Testis (tissue), 3 donors: ENCODE data around the gene HOXA3. TPM values are rescaled to one million over a fixed set of nuclear protein-coding genes. Genes with fewer than 3 reads are reported as not detected.

Source experiments
- DNase-seq: peaks from one replicate; pipeline ENCODE4 v3.0.0-alpha.2; 2019
- H3K27ac ChIP-seq, 2 donors: fragments of 200-600 bp; sonication (generic); one replicate each; pipeline ENCODE4 v1.5.1; 2019
- H3K27me3 ChIP-seq: fragments of 200-600 bp; sonication (generic); one replicate; pipeline ENCODE4 v1.5.1; 2019
- H3K36me3 ChIP-seq: fragments of 200-600 bp; sonication (generic); one replicate; pipeline ENCODE4 v1.5.1; 2017; ENCODE audit warnings: low read depth; ENCODE audit errors: missing control alignments
- H3K4me1 ChIP-seq: fragments of 200-600 bp; sonication (generic); one replicate; pipeline ENCODE4 v1.5.1; 2019
- H3K4me3 ChIP-seq, 2 donors: fragments of 200-600 bp; sonication (generic); one replicate each; pipeline ENCODE4 v1.5.1; 2017 to 2019
- H3K9me3 ChIP-seq: fragments of 200-600 bp; sonication (generic); one replicate; pipeline ENCODE4 v1.5.1; 2017
- POLR2A ChIP-seq: fragments of 450-650 bp; IDR thresholded peaks from one replicate; pipeline ENCODE4 v1.6.1; 2017; ENCODE audit warnings: antibody characterized with exemption, mild to moderate bottlenecking, moderate library complexity
- WGBS, 2 donors: methylation state at CpG; one replicate each; pipeline ENCODE4 v1.1.5; 2018; 5-methylcytosine and 5-hydroxymethylcytosine counted together
- intact Hi-C: fragments of 100-400 bp; cut with DNase I; formaldehyde crosslinking; loops from one replicate; pipeline ENCODE4 v1.15.1; 2023; ENCODE audit warnings: low total_unique reads
- polyA plus RNA-seq: library from polyadenylated mRNA; stranded (reverse); fragments of 350-450 nt; fragmentation: Illumina TruSeq; extraction: RNeasy Lipid Tissue Mini Kit (QIAGEN cat#74804); gene quantifications from one replicate; pipeline ENCODE4 v1.2.3, GENCODE V29; 2014; ENCODE audit warnings: low read depth, low replicate concordance; ENCODE audit not compliant: insufficient read depth
- total RNA-seq, 2 donors: library from RNA; depleted of rRNA; stranded (reverse); fragments of >200 nt; gene quantifications; one replicate each; pipeline ENCODE4 v1.2.3, GENCODE V29; 2016
- TF ChIP-seq, protein P1 (sequence below), 3 experiments: fragments of 450-650 bp in 2 of 3; fragments of 200-600 bp in 1 of 3; sonication (generic) in 1 of 3; IDR thresholded peaks; one replicate each; pipeline ENCODE4 v1.5.1; 2016 to 2019; ENCODE audit warnings: antibody characterized with exemption in 3 of 3, mild to moderate bottlenecking in 2 of 3, moderate library complexity in 1 of 3

HOXA3 gene
- total and polyA plus RNA-seq, 3 donors from 2014 or later: 0.93 to 2.8 (median 2.4) TPM

DNA sequence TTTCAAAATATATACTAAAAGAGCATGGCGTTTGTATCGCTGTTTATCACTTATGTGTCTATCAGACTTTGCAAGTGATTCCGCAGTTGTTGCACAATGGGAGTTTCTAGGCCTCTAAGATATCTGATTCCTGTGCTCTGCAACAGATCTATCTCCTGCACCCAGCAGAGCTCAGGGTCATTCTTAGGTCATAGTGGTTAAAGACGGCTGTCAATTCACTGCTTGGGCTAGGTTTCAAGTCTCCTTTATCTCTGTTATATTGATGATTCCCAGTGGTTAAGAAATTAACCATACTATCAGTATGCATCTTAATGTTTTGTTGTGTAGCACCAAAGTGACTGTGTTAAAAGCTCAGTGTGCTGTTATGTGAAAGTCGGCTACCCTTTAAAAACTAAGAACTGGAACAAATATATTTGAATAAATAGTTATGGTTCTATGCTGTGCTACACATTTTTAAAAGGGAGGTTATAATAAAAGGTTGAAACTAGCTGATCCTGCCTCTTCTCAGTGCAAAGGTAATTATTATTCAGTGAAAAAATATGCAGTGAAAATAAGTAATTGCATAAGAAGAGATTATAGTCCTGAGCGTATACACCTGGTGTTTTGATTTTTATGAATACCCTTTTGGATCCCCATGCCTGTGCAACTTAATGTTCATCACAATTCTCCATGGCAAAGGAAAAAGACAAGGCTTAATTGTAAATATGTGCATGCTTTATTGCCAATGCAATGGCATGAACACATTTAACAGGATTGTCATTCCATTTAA is 80.6 kb downstream of the HOXA3 start:
- Histone ChIP-seq H3K27ac (no peak overlapping the region), H3K4me1 (no peaks in the 10 kb centered on the region), H3K36me3 (no peaks in the 10 kb centered on the region), H3K27me3 (no peaks in the 10 kb centered on the region), H3K9me3 (no peaks in the 10 kb centered on the region), H3K4me3 (no peak overlapping the region)
- intact Hi-C loops: no loop called here
- no peak for DNase-seq
- TF ChIP-seq, protein P1, sequence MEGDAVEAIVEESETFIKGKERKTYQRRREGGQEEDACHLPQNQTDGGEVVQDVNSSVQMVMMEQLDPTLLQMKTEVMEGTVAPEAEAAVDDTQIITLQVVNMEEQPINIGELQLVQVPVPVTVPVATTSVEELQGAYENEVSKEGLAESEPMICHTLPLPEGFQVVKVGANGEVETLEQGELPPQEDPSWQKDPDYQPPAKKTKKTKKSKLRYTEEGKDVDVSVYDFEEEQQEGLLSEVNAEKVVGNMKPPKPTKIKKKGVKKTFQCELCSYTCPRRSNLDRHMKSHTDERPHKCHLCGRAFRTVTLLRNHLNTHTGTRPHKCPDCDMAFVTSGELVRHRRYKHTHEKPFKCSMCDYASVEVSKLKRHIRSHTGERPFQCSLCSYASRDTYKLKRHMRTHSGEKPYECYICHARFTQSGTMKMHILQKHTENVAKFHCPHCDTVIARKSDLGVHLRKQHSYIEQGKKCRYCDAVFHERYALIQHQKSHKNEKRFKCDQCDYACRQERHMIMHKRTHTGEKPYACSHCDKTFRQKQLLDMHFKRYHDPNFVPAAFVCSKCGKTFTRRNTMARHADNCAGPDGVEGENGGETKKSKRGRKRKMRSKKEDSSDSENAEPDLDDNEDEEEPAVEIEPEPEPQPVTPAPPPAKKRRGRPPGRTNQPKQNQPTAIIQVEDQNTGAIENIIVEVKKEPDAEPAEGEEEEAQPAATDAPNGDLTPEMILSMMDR (IDR thresholded peaks at IDR 0.05): no peak
- no peak for TF ChIP-seq POLR2A
- whole genome bisulfite sequencing, 2 donors: 65 to 66% methylated on average over 6 of the region's 6 CpGs

DNA sequence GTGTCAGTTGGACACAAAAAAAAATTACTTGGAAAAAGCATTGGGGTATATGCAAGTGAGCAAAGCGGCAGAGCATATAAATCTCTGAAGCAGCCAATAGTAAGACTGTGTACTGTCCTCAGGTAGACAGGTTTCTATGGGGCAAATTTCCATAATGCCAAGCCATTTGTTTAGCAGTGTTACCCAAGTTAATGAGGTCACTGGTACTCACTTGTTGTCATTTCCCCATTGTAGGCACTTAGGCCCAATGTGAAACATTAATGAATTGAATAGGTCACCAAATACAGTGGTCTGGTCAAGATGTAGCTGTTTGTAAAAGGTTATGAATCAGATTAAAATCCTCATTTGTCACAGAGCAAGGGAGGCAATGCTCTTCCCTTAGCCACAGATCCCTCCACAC is 84.1 kb downstream of the HOXA3 start:
- Histone ChIP-seq H3K36me3 (no peaks in the 10 kb centered on the region), H3K27ac (no peak overlapping the region), H3K4me3 (no peak overlapping the region), H3K9me3 (no peaks in the 10 kb centered on the region), H3K27me3 (no peaks in the 10 kb centered on the region), H3K4me1 (no peaks in the 10 kb centered on the region)
- no peak for DNase-seq
- 88 to 93% methylated on average over 1 of the region's 1 CpG for WGBS, 2 donors
- intact Hi-C loops: no loop called here
- TF ChIP-seq, protein P1 (IDR thresholded peaks at IDR 0.05): no peak
- TF ChIP-seq POLR2A: no peak

DNA sequence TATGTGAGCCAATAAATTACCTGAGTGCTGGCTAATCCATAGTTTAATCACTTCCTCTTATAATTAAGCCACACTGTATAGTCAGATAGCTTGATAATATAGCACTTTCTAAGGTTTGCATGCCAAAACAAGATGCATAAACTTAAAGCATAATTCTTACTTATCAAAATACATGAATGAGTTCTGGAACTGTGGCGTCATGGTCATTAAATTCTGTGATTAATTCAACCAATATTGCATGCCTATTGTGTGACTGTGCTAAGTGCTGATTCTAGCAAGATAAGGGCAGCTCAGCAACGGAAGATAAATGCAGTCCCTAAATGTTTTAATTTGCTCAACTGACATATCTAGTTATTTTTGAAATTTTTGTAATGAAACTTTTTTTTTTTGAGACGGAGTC is 86.2 kb downstream of the HOXA3 start:
- Histone ChIP-seq H3K4me1 (no peaks in the 10 kb centered on the region), H3K27me3 (no peaks in the 10 kb centered on the region), H3K36me3 (no peaks in the 10 kb centered on the region), H3K4me3 (no peak overlapping the region), H3K27ac (no peak overlapping the region), H3K9me3 (no peaks in the 10 kb centered on the region)
- no peak for DNase-seq
- WGBS, 2 donors: 74 to 75% methylated on average over 3 of the region's 3 CpGs
- TF ChIP-seq POLR2A: no peak
- TF ChIP-seq, protein P1 (IDR thresholded peaks at IDR 0.05): no peak
- intact Hi-C loops: no loop called here

DNA sequence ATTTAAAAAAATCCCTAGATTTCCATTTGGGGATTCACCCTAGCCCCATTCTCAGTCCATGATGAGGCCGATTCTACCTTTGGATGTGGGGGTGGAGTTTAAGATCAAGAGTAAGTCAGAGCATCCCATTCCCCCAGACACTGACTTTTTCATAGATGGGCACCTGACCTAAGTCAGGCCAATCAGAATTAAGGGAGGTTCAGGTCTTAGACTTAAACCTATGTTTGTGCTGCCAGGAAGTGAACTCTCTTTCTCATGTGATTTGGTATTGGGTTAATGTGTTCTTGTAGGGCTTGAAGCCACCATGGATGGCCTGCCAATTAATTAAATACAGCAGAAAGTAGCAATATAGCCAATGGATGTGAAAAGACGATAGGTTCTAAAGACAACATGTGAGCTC is 86.7 kb downstream of the HOXA3 start:
- Histone ChIP-seq H3K4me3 (no peak overlapping the region), H3K27me3 (no peaks in the 10 kb centered on the region), H3K36me3 (no peaks in the 10 kb centered on the region), H3K9me3 (no peaks in the 10 kb centered on the region), H3K27ac (no peak overlapping the region), H3K4me1 (no peaks in the 10 kb centered on the region)
- no peak for DNase-seq
- 87 to 100% methylated on average over 2 of the region's 2 CpGs for WGBS, 2 donors
- intact Hi-C loops: no loop called here
- no peak for TF ChIP-seq POLR2A
- TF ChIP-seq, protein P1 (IDR thresholded peaks at IDR 0.05): no peak

DNA sequence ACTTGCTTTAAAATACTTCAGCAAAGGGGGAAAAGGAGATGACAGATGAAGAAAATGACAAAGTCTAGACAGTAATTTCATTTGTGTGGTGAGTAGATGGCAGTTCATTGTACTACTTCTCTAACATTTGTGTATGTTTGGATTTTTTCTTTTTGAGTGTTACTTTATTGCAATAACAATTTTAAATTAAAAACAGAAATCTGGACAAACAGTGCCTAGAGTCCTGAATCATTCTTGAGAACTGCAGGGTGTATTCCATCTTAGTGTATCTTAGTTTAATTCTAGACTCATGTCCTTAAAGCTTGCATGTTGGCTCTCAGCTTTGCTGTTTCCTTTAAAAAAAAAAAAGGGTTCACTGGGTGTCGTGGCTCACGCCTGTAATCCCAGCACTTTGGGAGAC is 87.7 kb downstream of the HOXA3 start:
- H3K4me1 ChIP-seq: no peaks in the 10 kb centered on the region
- no peak overlapping the region for H3K27ac ChIP-seq
- TF ChIP-seq, protein P1 (IDR thresholded peaks at IDR 0.05): no peak
- TF ChIP-seq POLR2A: no peak
- 90 to 91% methylated on average over 2 of the region's 2 CpGs for WGBS, 2 donors
- no peaks in the 10 kb centered on the region for H3K9me3 ChIP-seq
- intact Hi-C loops: no loop called here
- H3K36me3 ChIP-seq: no peaks in the 10 kb centered on the region
- H3K27me3 ChIP-seq: no peaks in the 10 kb centered on the region
- H3K4me3 ChIP-seq: no peak overlapping the region
- no peak for DNase-seq
